K562 (cell line): ENCODE measurements around the gene UIMC1. TPM values are rescaled to one million over a fixed set of nuclear protein-coding genes. Genes with fewer than 3 reads are reported as not detected.
A peak's percentile ranks its signal among the peaks of the same experiment; 100 is the strongest.

Experiments used
- ATAC-seq: fragments of 200-7000 bp; cut with Tn5 transposase; 3 replicates; pipeline ENCODE4 v1.9.1; 2020; ENCODE audit warnings: moderate library complexity
- BruUV-seq: library from RNA; stranded (reverse); fragments of 400-500 nt; replicated peaks from 2 replicates; lab custom pipeline; 2021; lab: Mats Ljungman, UMichigan
- CTCF ChIA-PET: fragments of 300-600 bp; formaldehyde crosslinking; extraction: SDS; loops from one replicate; lab custom pipeline; 2021; ENCODE audit warnings: low intra/inter-chr PET ratio; lab: Yijun Ruan, JAX
- POLR2A ChIA-PET: fragments of 300-600, 350-650 bp; sonication (Branson Sonifier 250); formaldehyde crosslinking; extraction: SDS; loops from one replicate; lab custom pipeline; 2021; ENCODE audit warnings: antibody characterized with exemption, inconsistent platforms; lab: Yijun Ruan, JAX
- DNase-seq, 4 experiments: peaks; one replicate each; pipeline versions ENCODE4 v3.0.0 to v3.0.0-alpha.2; 2011 to 2018; ENCODE audit warnings: low spot score in 3 of 4, mixed read lengths in 3 of 4; ENCODE audit errors: extremely low read depth in 1 of 4
- FAIRE-seq: peaks from 2 replicates; lab custom pipeline; 2011; peaks lifted over from hg19 to GRCh38; lab: Jason Lieb, UNC
- H2AFZ ChIP-seq: 2 replicates; pipeline ENCODE4 v1.6.0; 2011; ENCODE audit warnings: low read depth, low read length, control low read depth, inconsistent platforms
- H3K27ac ChIP-seq: fragments of 200-600 bp; 3 replicates; pipeline ENCODE4 v1.8.0; 2011; ENCODE audit warnings: low read depth, mild to moderate bottlenecking, control low read depth, inconsistent platforms, low read length, moderate library complexity, mixed read lengths; ENCODE audit errors: extremely low read depth
- H3K27me3 ChIP-seq, 2 experiments: fragments of 300-600 bp in 1 of 2; 2 replicates in 1 of 2; 3 replicates in 1 of 2; pipeline versions ENCODE4 v1.6.0 to v1.8.0; 2011; ENCODE audit warnings: inconsistent platforms in 2 of 2, low read length in 2 of 2, mild to moderate bottlenecking in 1 of 2, mixed read lengths in 1 of 2, moderate library complexity in 1 of 2; ENCODE audit not compliant: control insufficient read depth in 2 of 2, insufficient read depth in 2 of 2
- H3K36me3 ChIP-seq: fragments of 300-600 bp; 3 replicates; pipeline ENCODE4 v1.8.0; 2011; ENCODE audit warnings: mild to moderate bottlenecking, low read length, inconsistent platforms; ENCODE audit not compliant: control insufficient read depth, insufficient read depth
- H3K4me1 ChIP-seq, 2 experiments: fragments of 200-600 bp in 1 of 2; replicated peaks in 1 of 2; 2 replicates in 1 of 2; 3 replicates in 1 of 2; pipeline versions ENCODE4 v1.5.1 to v1.8.0; 2011; ENCODE audit warnings: inconsistent platforms in 2 of 2, low read length in 2 of 2, mild to moderate bottlenecking in 1 of 2, mixed read lengths in 1 of 2, moderate library complexity in 1 of 2; ENCODE audit not compliant: control insufficient read depth in 2 of 2, insufficient read depth in 2 of 2
- H3K4me2 ChIP-seq: 2 replicates; pipeline ENCODE4 v1.6.1; 2011; ENCODE audit warnings: low read length, control low read depth, inconsistent platforms, mixed read lengths; ENCODE audit not compliant: insufficient read depth
- H3K4me3 ChIP-seq: fragments of 200-600 bp; sonication (generic), shearing (Covaris generic); 2 replicates; pipeline ENCODE4 v1.5.1; 2016; ENCODE audit warnings: control low read depth, inconsistent platforms
- H3K79me2 ChIP-seq: fragments of 200-600 bp; 3 replicates; pipeline ENCODE4 v1.8.0; 2011; ENCODE audit warnings: low read length, inconsistent platforms; ENCODE audit not compliant: control insufficient read depth, insufficient read depth
- H3K9ac ChIP-seq, 2 experiments: 2 replicates each; pipeline versions ENCODE4 v1.6.0 to v1.6.1; 2011; ENCODE audit warnings: low read depth in 2 of 2, low read length in 2 of 2, control low read depth in 1 of 2, inconsistent platforms in 1 of 2, mild to moderate bottlenecking in 1 of 2, mixed read lengths in 1 of 2; ENCODE audit not compliant: insufficient read depth in 1 of 2
- H3K9me1 ChIP-seq: one replicate; pipeline ENCODE4 v1.6.0; 2011; ENCODE audit warnings: inconsistent platforms, mild to moderate bottlenecking, low read length, moderate library complexity; ENCODE audit not compliant: control insufficient read depth, insufficient read depth
- H3K9me3 ChIP-seq: replicated peaks from 2 replicates; pipeline ENCODE4 v1.5.1; 2011; ENCODE audit warnings: low read depth, low read length, inconsistent platforms; ENCODE audit not compliant: control insufficient read depth, insufficient read depth
- H4K20me1 ChIP-seq: replicated peaks from 2 replicates; pipeline ENCODE4 v1.6.1; 2011; ENCODE audit warnings: low read length, inconsistent platforms, mixed read lengths; ENCODE audit not compliant: control insufficient read depth, insufficient read depth
- ARID1B ChIP-seq: fragments of 450-650 bp; IDR thresholded peaks from 2 replicates; pipeline ENCODE4 v1.6.1; 2016; ENCODE audit warnings: antibody characterized with exemption, mild to moderate bottlenecking, inconsistent platforms
- CBFA2T3 ChIP-seq: fragments of 450-650 bp; IDR thresholded peaks from 2 replicates; pipeline ENCODE4 v1.6.1; 2017
- CCAR2 ChIP-seq: fragments of 200-400 bp; formaldehyde crosslinking; IDR thresholded peaks from 2 replicates; pipeline ENCODE4 v1.6.1; 2017; ENCODE audit warnings: mild to moderate bottlenecking, low read depth, low read length
- EZH2 ChIP-seq: IDR thresholded peaks from 2 replicates; pipeline ENCODE4 v1.6.1; 2012; ENCODE audit warnings: low read depth, mild to moderate bottlenecking, inconsistent platforms, low read length, borderline replicate concordance
- FOXP1 ChIP-seq: sonication (generic); formaldehyde crosslinking; IDR thresholded peaks from 2 replicates; pipeline ENCODE4 v1.8.0; 2022; ENCODE audit warnings: mild to moderate bottlenecking, missing genetic modification reagents
- HDAC6 ChIP-seq: IDR thresholded peaks from 2 replicates; pipeline ENCODE4 v1.6.1; 2012; ENCODE audit warnings: low read depth, mild to moderate bottlenecking, control low read depth, inconsistent platforms, low read length, moderate library complexity
- HEY1 ChIP-seq: fragments of 250-450 bp; sonication (Bioruptor Pico); IDR thresholded peaks from 2 replicates; pipeline ENCODE4 v1.5.0; 2020; ENCODE audit warnings: mild to moderate bottlenecking, moderate library complexity, borderline replicate concordance
- HIVEP1 ChIP-seq: fragments of 250-450 bp; sonication (Bioruptor Pico); IDR thresholded peaks from 2 replicates; pipeline ENCODE4 v1.4.0; 2020; ENCODE audit warnings: mild to moderate bottlenecking
- HMBOX1 ChIP-seq: sonication (generic); IDR thresholded peaks from 2 replicates; pipeline ENCODE4 v1.6.1; 2016
- IRF2 ChIP-seq: sonication (generic); formaldehyde crosslinking; IDR thresholded peaks from 2 replicates; pipeline ENCODE4 v1.8.1; 2022; ENCODE audit warnings: mild to moderate bottlenecking, missing genetic modification reagents
- JUNB ChIP-seq: fragments of 450-650 bp; formaldehyde crosslinking; conservative IDR thresholded peaks from 2 replicates; pipeline ENCODE4 v1.4.0; 2020; ENCODE audit warnings: mild to moderate bottlenecking
- KHSRP ChIP-seq: fragments of 450-650 bp; IDR thresholded peaks from 2 replicates; pipeline ENCODE4 v1.6.1; 2017
- NCOA1 ChIP-seq: fragments of 450-650 bp; IDR thresholded peaks from 2 replicates; pipeline ENCODE4 v1.6.1; 2016; ENCODE audit warnings: low read depth
- NR2F6 ChIP-seq: fragments of 450-650 bp; formaldehyde crosslinking; IDR thresholded peaks from 2 replicates; pipeline ENCODE4 v1.4.0; 2020; ENCODE audit warnings: mild to moderate bottlenecking
- SMAD2 ChIP-seq: fragments of 150-350 bp; IDR thresholded peaks from 2 replicates; pipeline ENCODE4 v1.6.1; 2014; ENCODE audit warnings: low read depth, mild to moderate bottlenecking, low read length
- TAL1 ChIP-seq: fragments of 450-650 bp; IDR thresholded peaks from 2 replicates; pipeline ENCODE4 v1.6.1; 2016; ENCODE audit warnings: mild to moderate bottlenecking
- TCF7L2 ChIP-seq: fragments of 150-350 bp; IDR thresholded peaks from 2 replicates; pipeline ENCODE4 v1.6.1; 2016; ENCODE audit warnings: low read depth, mild to moderate bottlenecking, low read length, moderate library complexity
- ZNF174 ChIP-seq: fragments of 250-450 bp; sonication (Bioruptor Pico); IDR thresholded peaks from 2 replicates; pipeline ENCODE4 v1.4.0; 2020; ENCODE audit warnings: mild to moderate bottlenecking
- ZNF3 ChIP-seq: fragments of 250-450 bp; sonication (Bioruptor Pico); IDR thresholded peaks from 2 replicates; pipeline ENCODE4 v1.5.0; 2021; ENCODE audit warnings: mild to moderate bottlenecking, moderate library complexity
- ZNF384 ChIP-seq: IDR thresholded peaks from 2 replicates; pipeline ENCODE4 v1.6.1; 2012; ENCODE audit warnings: low read depth, low read length, improper control_type of control experiment
- ZSCAN29 ChIP-seq: fragments of 450-650 bp; IDR thresholded peaks from 2 replicates; pipeline ENCODE4 v1.6.1; 2017
- WGBS: fragments of 100-300 bp; shearing (Covaris generic); methylation state at CpG from one replicate; pipeline ENCODE4 v1.1.6; 2016; ENCODE audit warnings: low coverage, mixed read lengths; ENCODE audit not compliant: insufficient coverage; ENCODE audit errors: missing lambda C conversion rate; 5-methylcytosine and 5-hydroxymethylcytosine counted together
- in situ Hi-C: fragments of 300-500 bp; cut with MboI; formaldehyde crosslinking; loops from 4 replicates; pipeline ENCODE4 v1.15.0; 2018; ENCODE audit warnings: inconsistent platforms, mixed read lengths
- intact Hi-C: fragments of 100-400 bp; cut with micrococcal nuclease; formaldehyde crosslinking; loops from 2 replicates; pipeline ENCODE4 v1.14.2; 2022
- polyA plus RNA-seq, 8 experiments: library from polyadenylated mRNA; depleted of rRNA in 4 of 8; stranded (reverse) in 5 of 8; unstranded in 3 of 8; fragments of >200 nt; fragmentation: Nextera tagmentation in 2 of 8; fragmentation: Illumina TruSeq in 1 of 8; extraction: Ambion mirVana in 2 of 8; extraction: Trizol in 1 of 8; gene quantifications; 2 replicates each; pipeline versions ENCODE4 v1.2.1 to v1.2.3, GENCODE V29; 2011 to 2014; ENCODE audit warnings: inconsistent platforms in 1 of 8, missing spikeins in 1 of 8
- total RNA-seq, 7 experiments: library from RNA; depleted of rRNA in 6 of 7; stranded (reverse); fragments of >200 nt in 6 of 7; fragmentation: Illumina TruSeq in 2 of 7; extraction: Trizol in 2 of 7; gene quantifications; 2 replicates each; pipeline versions ENCODE4 v1.2.1 to v1.2.3, GENCODE V29; 2011 to 2021; ENCODE audit warnings: low replicate concordance in 1 of 7
- TF ChIP-seq, protein P1 (sequence below): fragments of 150-350 bp; IDR thresholded peaks from 2 replicates; pipeline ENCODE4 v1.6.1; 2014; ENCODE audit warnings: low read depth, mild to moderate bottlenecking, low read length, borderline replicate concordance
- TF ChIP-seq, protein P2 (sequence below): sonication (generic); formaldehyde crosslinking; IDR thresholded peaks from 2 replicates; pipeline ENCODE4 v1.8.0; 2022; ENCODE audit warnings: mild to moderate bottlenecking, missing genetic modification reagents

The UIMC1 gene
- total and polyA plus RNA-seq, 9 of the 15 experiments (the other 6 are each of a cell fraction or from before 2014, with no cell fraction given) = 14.9 to 51.7 (median 36.8) TPM

DNA sequence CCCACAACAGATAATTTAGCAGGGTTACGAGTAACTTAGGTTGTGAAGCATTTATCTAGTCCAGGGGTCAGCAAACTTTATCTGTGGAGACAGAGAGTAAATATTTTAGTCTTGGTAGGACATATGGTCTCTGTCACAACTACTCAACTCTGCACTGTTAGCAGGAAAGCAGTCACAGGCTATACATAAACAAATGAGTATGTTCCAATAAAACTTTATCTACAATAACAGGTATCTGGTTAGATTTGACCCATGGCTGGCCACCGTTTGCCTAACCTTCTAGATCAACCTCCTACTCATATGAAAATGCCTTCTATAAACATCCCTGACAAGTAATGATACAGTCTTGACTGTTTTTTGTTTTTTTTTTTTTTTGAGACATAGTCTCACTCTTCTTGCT is 94.5 kb downstream of the UIMC1 start:
- no peaks in the 10 kb centered on the region for H3K27me3 ChIP-seq
- ATAC-seq = peak; percentile 67
- in situ Hi-C loops = no loop called here
- no TSS peak for BruUV-seq
- peak in 1 of 4 experiments; percentile 14 for DNase-seq
- peaks cover 3% of the 10 kb centered on the region for H3K9me1 ChIP-seq
- H3K4me1 ChIP-seq = peaks cover 0 to 24% of the 10 kb centered on the region in 2 experiments; a peak in 2 of 5 replicates
- POLR2A ChIA-PET = interaction anchor here (0.6 to 3.6 kb wide), 4 partner anchors 10 to 126 kb away, joined by 3 to 28 read pairs (median 4); partner anchors contain the start of gene HK3
- no peaks in the 10 kb centered on the region for H3K9me3 ChIP-seq
- no peak overlapping the region for H3K27ac ChIP-seq
- no peak overlapping the region for H3K9ac ChIP-seq
- no peak for FAIRE-seq
- intact Hi-C loops = no loop called here
- H3K4me2 ChIP-seq = 0 out of 2 replicates have a peak overlapping the region, but pooled peaks have one; percentile 0
- no peak overlapping the region for H2AFZ ChIP-seq
- H3K4me3 ChIP-seq = no peak overlapping the region
- peaks cover 62% of the 10 kb centered on the region for H3K36me3 ChIP-seq
- no peaks in the 10 kb centered on the region; the same call in 2 of the 3 replicates for H3K79me2 ChIP-seq
- CTCF ChIA-PET = no interaction called here
- WGBS = 10% methylated on average over 2 of the region's 2 CpGs
- H4K20me1 ChIP-seq = no peaks in the 10 kb centered on the region; the same call in 1 of the 2 replicates
- TF ChIP-seq TCF7L2 (no peak), ZNF384 (no peak), ZNF174 (CRISPR knock-in tag) (no peak), HMBOX1 (peak; percentile 91), TAL1 (peak; percentile 39; the same call in 1 of the 2 replicates), HEY1 (CRISPR knock-in tag) (no peak), SMAD2 (no peak), NR2F6 (CRISPR knock-in tag) (no peak), EZH2 (no peak), CCAR2 (no peak), JUNB (CRISPR knock-in tag) (no peak), HIVEP1 (no peak), HDAC6 (no peak), NCOA1 (no peak), ARID1B (0 out of 2 replicates have a peak, but pooled peaks have one; percentile 18), ZSCAN29 (no peak), KHSRP (no peak), ZNF3 (CRISPR knock-in tag) (no peak), IRF2 (CRISPR knock-in tag) (no peak), CBFA2T3 (peak; percentile 63), FOXP1 (CRISPR knock-in tag) (no peak)
- TF ChIP-seq, protein P1, sequence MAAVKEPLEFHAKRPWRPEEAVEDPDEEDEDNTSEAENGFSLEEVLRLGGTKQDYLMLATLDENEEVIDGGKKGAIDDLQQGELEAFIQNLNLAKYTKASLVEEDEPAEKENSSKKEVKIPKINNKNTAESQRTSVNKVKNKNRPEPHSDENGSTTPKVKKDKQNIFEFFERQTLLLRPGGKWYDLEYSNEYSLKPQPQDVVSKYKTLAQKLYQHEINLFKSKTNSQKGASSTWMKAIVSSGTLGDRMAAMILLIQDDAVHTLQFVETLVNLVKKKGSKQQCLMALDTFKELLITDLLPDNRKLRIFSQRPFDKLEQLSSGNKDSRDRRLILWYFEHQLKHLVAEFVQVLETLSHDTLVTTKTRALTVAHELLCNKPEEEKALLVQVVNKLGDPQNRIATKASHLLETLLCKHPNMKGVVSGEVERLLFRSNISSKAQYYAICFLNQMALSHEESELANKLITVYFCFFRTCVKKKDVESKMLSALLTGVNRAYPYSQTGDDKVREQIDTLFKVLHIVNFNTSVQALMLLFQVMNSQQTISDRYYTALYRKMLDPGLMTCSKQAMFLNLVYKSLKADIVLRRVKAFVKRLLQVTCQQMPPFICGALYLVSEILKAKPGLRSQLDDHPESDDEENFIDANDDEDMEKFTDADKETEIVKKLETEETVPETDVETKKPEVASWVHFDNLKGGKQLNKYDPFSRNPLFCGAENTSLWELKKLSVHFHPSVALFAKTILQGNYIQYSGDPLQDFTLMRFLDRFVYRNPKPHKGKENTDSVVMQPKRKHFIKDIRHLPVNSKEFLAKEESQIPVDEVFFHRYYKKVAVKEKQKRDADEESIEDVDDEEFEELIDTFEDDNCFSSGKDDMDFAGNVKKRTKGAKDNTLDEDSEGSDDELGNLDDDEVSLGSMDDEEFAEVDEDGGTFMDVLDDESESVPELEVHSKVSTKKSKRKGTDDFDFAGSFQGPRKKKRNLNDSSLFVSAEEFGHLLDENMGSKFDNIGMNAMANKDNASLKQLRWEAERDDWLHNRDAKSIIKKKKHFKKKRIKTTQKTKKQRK = no peak
- TF ChIP-seq, protein P2, sequence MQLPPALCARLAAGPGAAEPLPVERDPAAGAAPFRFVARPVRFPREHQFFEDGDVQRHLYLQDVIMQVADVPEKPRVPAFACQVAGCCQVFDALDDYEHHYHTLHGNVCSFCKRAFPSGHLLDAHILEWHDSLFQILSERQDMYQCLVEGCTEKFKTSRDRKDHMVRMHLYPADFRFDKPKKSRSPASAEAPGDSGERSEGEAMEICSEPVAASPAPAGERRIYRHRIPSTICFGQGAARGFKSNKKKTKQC (CRISPR knock-in tag) = no peak
